ENCODE data around the gene UBXN7. TPM values are rescaled to one million over a fixed set of nuclear protein-coding genes. Genes with fewer than 3 reads are reported as not detected.

UBXN7 gene
- total RNA-seq, 1 experiment from 2014 or later: 67.0 TPM

- peak; percentile 38; the same call in 1 of the 2 replicates for ATAC-seq
- ChIA-PET RAD21 (ENCODE audit: low non-redundant PET in 1 of 2, low total read pairs in 2 of 2, uncharacterized antibody in 2 of 2, unreplicated experiment in 2 of 2) (no interaction called here), POLR2A (no interaction called here), CTCF (interaction anchor here (0.8 kb wide), 1 partner anchor 25 kb away, joined by 3 read pairs; the partner anchor contains the start of gene UBXN7)
- no peaks in the 10 kb centered on the region for H3K9me2 ChIP-seq (ENCODE audit: insufficient read depth)
- H3K4me1 ChIP-seq (ENCODE audit: control insufficient read depth in 1 of 2, insufficient read depth in 2 of 2, low read length in 2 of 2): peaks cover 3 to 20% of the 10 kb centered on the region in 2 experiments; a peak in 3 of 4 replicates
- BruUV-seq (replicated peaks): no TSS peak
- H4K20me1 ChIP-seq (ENCODE audit: insufficient read depth): no peaks in the 10 kb centered on the region
- H3K79me2 ChIP-seq (ENCODE audit: insufficient read depth, low read length): peaks cover 57% of the 10 kb centered on the region
- intact Hi-C loops (cut with micrococcal nuclease): no loop called here
- no peak for DNase-seq (ENCODE audit: low read depth, low spot score)
- H3K4me3 ChIP-seq (replicated peaks in 1 of 2; ENCODE audit: low read depth in 1 of 2, low read length in 2 of 2): no peak overlapping the region
- H2AFZ ChIP-seq (ENCODE audit: low read depth, low read length, poor library complexity, severe bottlenecking): no peak overlapping the region
- H3K9ac ChIP-seq (ENCODE audit: low read length): no peak overlapping the region
- no peaks in the 10 kb centered on the region for H3K27me3 ChIP-seq (ENCODE audit: insufficient read depth, low read length)
- H3K9me3 ChIP-seq (ENCODE audit: control insufficient read depth in 1 of 2, insufficient read depth in 1 of 2, low read depth in 1 of 2, low read length in 2 of 2): no peaks in the 10 kb centered on the region
- no peak for TF ChIP-seq ZFX (IDR thresholded peaks at IDR 0.05)
- TF ChIP-seq, protein P1, sequence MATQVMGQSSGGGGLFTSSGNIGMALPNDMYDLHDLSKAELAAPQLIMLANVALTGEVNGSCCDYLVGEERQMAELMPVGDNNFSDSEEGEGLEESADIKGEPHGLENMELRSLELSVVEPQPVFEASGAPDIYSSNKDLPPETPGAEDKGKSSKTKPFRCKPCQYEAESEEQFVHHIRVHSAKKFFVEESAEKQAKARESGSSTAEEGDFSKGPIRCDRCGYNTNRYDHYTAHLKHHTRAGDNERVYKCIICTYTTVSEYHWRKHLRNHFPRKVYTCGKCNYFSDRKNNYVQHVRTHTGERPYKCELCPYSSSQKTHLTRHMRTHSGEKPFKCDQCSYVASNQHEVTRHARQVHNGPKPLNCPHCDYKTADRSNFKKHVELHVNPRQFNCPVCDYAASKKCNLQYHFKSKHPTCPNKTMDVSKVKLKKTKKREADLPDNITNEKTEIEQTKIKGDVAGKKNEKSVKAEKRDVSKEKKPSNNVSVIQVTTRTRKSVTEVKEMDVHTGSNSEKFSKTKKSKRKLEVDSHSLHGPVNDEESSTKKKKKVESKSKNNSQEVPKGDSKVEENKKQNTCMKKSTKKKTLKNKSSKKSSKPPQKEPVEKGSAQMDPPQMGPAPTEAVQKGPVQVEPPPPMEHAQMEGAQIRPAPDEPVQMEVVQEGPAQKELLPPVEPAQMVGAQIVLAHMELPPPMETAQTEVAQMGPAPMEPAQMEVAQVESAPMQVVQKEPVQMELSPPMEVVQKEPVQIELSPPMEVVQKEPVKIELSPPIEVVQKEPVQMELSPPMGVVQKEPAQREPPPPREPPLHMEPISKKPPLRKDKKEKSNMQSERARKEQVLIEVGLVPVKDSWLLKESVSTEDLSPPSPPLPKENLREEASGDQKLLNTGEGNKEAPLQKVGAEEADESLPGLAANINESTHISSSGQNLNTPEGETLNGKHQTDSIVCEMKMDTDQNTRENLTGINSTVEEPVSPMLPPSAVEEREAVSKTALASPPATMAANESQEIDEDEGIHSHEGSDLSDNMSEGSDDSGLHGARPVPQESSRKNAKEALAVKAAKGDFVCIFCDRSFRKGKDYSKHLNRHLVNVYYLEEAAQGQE (IDR thresholded peaks at IDR 0.05; ENCODE audit: low read depth): no peak
- TF ChIP-seq ZBTB33 (IDR thresholded peaks at IDR 0.05; ENCODE audit: extremely low read depth, insufficient replicate concordance, low read length): no peak
- TF ChIP-seq EGR1 (IDR thresholded peaks at IDR 0.05; ENCODE audit: low read depth): no peak
- TF ChIP-seq POLR2AphosphoS5 (IDR thresholded peaks at IDR 0.05; ENCODE audit: low read depth, low read length): no peak
- TF ChIP-seq EZH2phosphoT487 (IDR thresholded peaks at IDR 0.05; ENCODE audit: borderline replicate concordance): no peak
- no peak for TF ChIP-seq CTCF (IDR thresholded peaks at IDR 0.05 in 2 of 3, conservative IDR thresholded peaks at IDR 0.05 in 1 of 3; ENCODE audit: borderline replicate concordance in 1 of 3, insufficient read depth in 1 of 3, low read depth in 2 of 3, low read length in 2 of 3)
- TF ChIP-seq RAD21 (IDR thresholded peaks at IDR 0.05; ENCODE audit: low read depth): no peak
- no peak for TF ChIP-seq YY1 (IDR thresholded peaks at IDR 0.05; ENCODE audit: extremely low read depth, insufficient replicate concordance, low read depth, low read length)
- no peak for TF ChIP-seq ZNF274 (IDR thresholded peaks at IDR 0.05; ENCODE audit: low read depth, low read length)
- TF ChIP-seq JUND (IDR thresholded peaks at IDR 0.05): no peak
- TF ChIP-seq FOSL1 (IDR thresholded peaks at IDR 0.05; ENCODE audit: low read depth): no peak
- TF ChIP-seq EZH2 (IDR thresholded peaks at IDR 0.05): no peak
- no peak overlapping the region for H3K27ac ChIP-seq (ENCODE audit: low read depth, low read length)
- H3K36me3 ChIP-seq (ENCODE audit: control insufficient read depth in 1 of 2, insufficient read depth in 2 of 2, low read length in 2 of 2): peaks cover 2 to 7% of the 10 kb centered on the region in 2 experiments; a peak in 2 of 4 replicates
- H3K4me2 ChIP-seq (ENCODE audit: low read length): no peak overlapping the region
These were observed 25.3 kb downstream of the UBXN7 start for GRCh38 chr3:196406811-196407470.
